Right kidney (tissue), 1 donor: ENCODE results near the gene LRRC47.

Source experiments
- DNase-seq: peaks from one replicate; pipeline ENCODE4 v3.0.0-alpha.2; 2016

The LRRC47 gene

DNA sequence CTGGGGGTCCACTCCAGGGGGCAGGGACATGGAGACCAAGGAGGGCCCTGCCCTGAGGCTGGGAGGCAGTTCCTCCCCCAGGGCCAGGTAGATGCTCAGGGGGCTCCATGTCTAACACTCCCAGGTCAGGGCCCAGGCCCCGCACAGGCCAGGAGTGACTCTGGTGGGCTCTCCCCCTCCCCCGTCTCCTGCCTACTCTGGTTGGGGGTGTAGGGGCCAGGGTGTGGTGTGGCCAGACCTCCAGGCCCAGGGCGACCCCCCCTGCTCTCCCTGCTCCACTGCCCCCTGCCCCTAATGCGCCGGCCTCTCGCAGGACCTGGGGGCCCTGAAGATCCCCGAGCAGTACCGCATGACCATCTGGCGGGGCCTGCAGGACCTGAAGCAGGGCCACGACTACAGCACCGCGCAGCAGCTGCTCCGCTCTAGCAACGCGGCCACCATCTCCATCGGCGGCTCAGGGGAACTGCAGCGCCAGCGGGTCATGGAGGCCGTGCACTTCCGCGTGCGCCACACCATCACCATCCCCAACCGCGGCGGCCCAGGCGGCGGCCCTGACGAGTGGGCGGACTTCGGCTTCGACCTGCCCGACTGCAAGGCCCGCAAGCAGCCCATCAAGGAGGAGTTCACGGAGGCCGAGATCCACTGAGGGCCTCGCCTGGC, 63.7 kb downstream of the LRRC47 start:
- peak; percentile 53 for DNase-seq

DNA sequence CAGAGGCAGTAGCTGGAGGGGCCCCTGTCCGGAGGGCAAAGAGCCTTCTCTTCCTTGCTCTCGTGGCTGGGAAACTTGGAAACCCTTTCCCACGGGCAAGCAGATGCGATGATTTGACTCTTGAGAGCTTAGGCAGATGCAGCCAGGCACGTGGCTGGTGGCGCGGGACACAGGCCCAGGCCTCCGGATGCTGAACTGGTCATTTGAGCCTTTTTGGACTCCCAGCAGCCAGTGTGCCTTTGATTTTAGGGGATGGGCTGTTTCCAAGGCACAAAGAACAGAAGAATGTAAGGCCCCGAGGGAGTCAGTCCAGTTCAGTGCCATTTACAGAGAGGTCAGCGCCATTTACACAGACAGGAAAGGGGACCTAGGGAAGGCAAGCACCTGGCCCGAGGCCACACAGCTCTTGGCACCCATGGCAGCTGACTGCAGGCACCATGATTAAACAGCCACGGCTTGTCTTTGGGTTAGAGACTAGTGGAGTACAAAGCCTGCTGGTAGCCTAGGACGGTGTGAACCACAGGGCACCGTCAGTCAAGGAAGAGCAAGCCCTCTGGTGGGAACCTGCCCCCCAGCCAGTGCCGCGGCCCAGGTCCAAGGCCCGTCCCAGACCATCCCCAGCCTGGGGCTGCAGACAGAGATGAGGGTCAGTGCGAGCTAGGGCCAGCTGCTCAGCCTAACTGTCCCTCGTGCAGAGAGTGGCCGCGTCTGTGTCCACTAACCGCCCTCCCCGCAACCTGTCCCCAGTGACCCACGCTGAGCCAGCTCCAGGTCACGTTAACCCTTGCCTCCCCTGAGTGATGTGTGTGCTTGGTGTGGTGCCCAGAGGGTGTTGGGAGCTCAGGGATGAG, 64.5 kb downstream of the LRRC47 start:
- no peak for DNase-seq

DNA sequence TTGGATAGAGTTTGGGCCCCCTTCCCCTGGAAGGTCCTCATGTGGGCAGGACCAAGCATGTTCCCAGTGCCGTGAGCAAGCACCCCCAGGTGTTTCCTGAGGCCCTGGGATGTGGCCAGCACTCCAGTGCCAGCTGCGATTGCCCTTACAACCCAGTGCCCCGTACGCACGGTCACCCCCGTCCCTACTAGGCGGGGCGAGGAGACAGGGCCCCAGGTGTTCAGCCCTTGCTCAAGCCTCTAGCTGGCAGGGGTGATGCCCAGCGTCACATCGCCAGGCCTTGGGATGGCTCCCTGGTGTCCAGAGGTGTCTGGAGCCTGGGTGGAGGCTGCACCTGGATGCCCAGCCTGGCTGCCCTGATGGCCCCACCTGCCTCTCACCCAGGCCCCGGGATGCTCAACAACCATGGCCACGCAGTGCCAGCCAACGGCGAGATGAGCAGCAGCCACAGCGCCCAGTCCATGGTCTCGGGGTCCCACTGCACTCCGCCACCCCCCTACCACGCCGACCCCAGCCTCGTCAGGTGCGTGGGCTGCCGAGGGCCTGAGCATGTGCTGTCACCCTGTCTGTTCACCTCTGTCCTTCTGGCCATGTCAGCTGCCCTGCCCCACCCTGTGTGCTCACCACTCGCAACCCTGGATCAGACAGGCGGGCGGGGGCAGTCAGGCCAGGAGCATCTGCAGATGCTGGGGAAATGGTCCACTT, 65.6 kb downstream of the LRRC47 start:
- DNase-seq = no peak

DNA sequence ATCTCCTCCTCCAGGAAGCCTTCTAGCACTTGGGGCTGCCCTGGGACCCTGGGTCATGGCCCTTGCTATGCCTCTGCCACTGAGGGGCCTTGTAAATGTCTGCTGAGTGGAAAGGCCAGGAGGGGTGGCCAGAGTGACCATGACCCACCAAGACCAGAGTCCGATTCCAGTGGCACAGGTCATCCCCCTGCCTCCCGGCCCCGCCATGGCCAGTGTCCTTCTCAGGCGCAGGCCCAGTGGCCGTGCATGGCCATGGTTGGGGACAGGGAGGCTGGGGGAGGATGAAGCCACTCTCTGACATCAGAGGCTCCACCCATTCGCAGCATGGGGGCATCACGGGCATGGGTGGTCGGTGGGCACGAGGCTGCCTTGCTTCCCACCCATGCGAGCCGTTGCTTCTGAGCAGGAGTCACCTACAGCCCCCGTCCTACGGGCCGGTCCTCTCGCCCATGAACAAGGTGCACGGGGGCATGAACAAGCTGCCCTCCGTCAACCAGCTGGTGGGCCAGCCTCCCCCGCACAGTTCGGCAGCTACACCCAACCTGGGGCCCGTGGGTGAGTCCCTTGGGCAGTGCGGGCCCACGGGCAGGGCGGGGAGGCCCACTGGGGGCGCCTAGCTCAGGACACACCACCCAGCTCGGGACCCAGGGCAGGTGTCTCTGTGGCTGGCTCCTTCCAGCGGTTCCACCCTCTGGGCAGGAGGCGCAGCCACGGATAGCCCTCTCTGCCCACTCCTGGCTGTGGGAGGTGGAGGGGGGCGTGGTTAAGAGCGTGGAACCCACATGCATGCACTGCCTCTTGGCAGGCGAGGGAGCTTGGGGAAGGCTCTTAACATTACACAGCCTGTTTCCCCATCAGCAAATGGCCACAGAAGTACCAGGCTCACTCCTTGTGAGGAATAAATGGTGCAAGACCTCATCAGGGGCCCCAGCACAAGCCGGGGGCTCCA, 66.4 kb downstream of the LRRC47 start:
- no peak for DNase-seq
